Left lung (tissue), 10 donors: ENCODE data around the gene ARFIP1. TPM values are rescaled to one million over a fixed set of nuclear protein-coding genes. Genes with fewer than 3 reads are reported as not detected.

ENCODE experiments used
- ATAC-seq: fragments of 200-7000 bp; cut with Tn5 transposase; one replicate; pipeline ENCODE4 v1.9.1; 2020; ENCODE audit warnings: moderate library complexity
- DNase-seq, 4 donors: peaks; one replicate each; pipeline ENCODE4 v3.0.0-alpha.2; 2013 to 2020
- H3K27ac ChIP-seq, 2 donors: fragments of 200-600 bp; sonication (generic) in 1 of 2; one replicate each; pipeline versions ENCODE4 v1.5.0 to v1.8.0; 2020 to 2021
- H3K27me3 ChIP-seq, 2 donors: fragments of 200-600 bp; sonication (generic) in 1 of 2; one replicate each; pipeline versions ENCODE4 v1.5.0 to v1.8.0; 2020 to 2021
- H3K36me3 ChIP-seq, 2 donors: fragments of 200-600 bp; sonication (generic) in 1 of 2; one replicate each; pipeline versions ENCODE4 v1.5.0 to v1.8.0; 2020 to 2021
- H3K4me1 ChIP-seq, 2 donors: fragments of 200-600 bp; one replicate each; pipeline ENCODE4 v1.8.0; 2021
- H3K4me3 ChIP-seq, 2 donors: fragments of 200-600 bp; sonication (generic) in 1 of 2; one replicate each; pipeline versions ENCODE4 v1.5.0 to v1.8.0; 2020 to 2021; ENCODE audit warnings: mild to moderate bottlenecking in 1 of 2
- H3K9me3 ChIP-seq, 2 donors: fragments of 200-600 bp; sonication (generic) in 1 of 2; one replicate each; pipeline versions ENCODE4 v1.5.0 to v1.8.0; 2020 to 2021
- CTCF ChIP-seq, 2 donors: fragments of 200-600 bp; sonication (generic) in 1 of 2; IDR thresholded peaks; one replicate each; pipeline versions ENCODE4 v1.5.0 to v1.8.0; 2021; ENCODE audit warnings: antibody characterized with exemption in 2 of 2
- intact Hi-C, 2 donors: fragments of 100-400 bp; cut with DNase I; formaldehyde crosslinking; loops; one replicate each; pipeline versions ENCODE4 v1.11.2 to v1.14.2; 2022
- polyA plus RNA-seq, 6 donors: library from polyadenylated mRNA; unstranded; fragments of 120-200 nt; gene quantifications; one replicate each; pipeline ENCODE4 v1.2.1, GENCODE V29; 2013; ENCODE audit not compliant: insufficient read length in 6 of 6
- total RNA-seq, 2 donors: library from RNA; stranded (reverse); fragmentation: NEBNext Ultra II Directional; extraction: Animal tissue kit (Norgen Biotek cat#: 25700); gene quantifications; one replicate each; pipeline ENCODE4 v1.2.1, GENCODE V29; 2021
- donor health status: DM: no; HTN: yes; CAD: no.
- donor health status: DM: no; HTN: no; CAD: no.

Gene ARFIP1
- total and polyA plus RNA-seq, 8 donors: 34.7 to 48.9 (median 45.5) TPM

GRCh38 chr4:152939621-152940020, 159.9 kb downstream of the ARFIP1 start:
- no peak for TF ChIP-seq CTCF (IDR thresholded peaks at IDR 0.05)
- Histone ChIP-seq H3K36me3 (peaks cover 0 to 9% of the 10 kb centered on the region in 2 donors), H3K9me3 (no peaks in the 10 kb centered on the region), H3K4me3 (no peak overlapping the region), H3K27me3 (peaks cover 5 to 65% of the 10 kb centered on the region in 2 donors), H3K27ac (no peak overlapping the region), H3K4me1 (peaks cover 3 to 33% of the 10 kb centered on the region in 2 donors)
- intact Hi-C loops: no loop called here
- DNase-seq (no peak), ATAC-seq (no peak)

GRCh38 chr4:152940461-152940860, 160.7 kb downstream of the ARFIP1 start:
- no peak for ATAC-seq

GRCh38 chr4:152941411-152941810, 161.7 kb downstream of the ARFIP1 start:
- DNase-seq (no peak), ATAC-seq (no peak)
- no peaks in the 10 kb centered on the region for H3K9me3 ChIP-seq
- H3K36me3 ChIP-seq: peaks cover 0 to 9% of the 10 kb centered on the region in 2 donors
- no peak overlapping the region for H3K4me3 ChIP-seq
- no peak for TF ChIP-seq CTCF (IDR thresholded peaks at IDR 0.05)
- intact Hi-C loops: no loop called here
- peaks cover 0 to 47% of the 10 kb centered on the region in 2 donors for H3K27me3 ChIP-seq
- peaks cover 3 to 20% of the 10 kb centered on the region in 2 donors for H3K4me1 ChIP-seq
- no peak overlapping the region for H3K27ac ChIP-seq

More at GRCh38 chr4:152940461-152940860, 160.7 kb downstream of the ARFIP1 start:
- Histone ChIP-seq H3K36me3 (peaks cover 0 to 9% of the 10 kb centered on the region in 2 donors), H3K4me3 (no peak overlapping the region), H3K4me1 (peaks cover 3 to 30% of the 10 kb centered on the region in 2 donors), H3K27ac (no peak overlapping the region), H3K9me3 (no peaks in the 10 kb centered on the region), H3K27me3 (peaks cover 5 to 57% of the 10 kb centered on the region in 2 donors)
- TF ChIP-seq CTCF (IDR thresholded peaks at IDR 0.05): no peak
- DNase-seq: no peak
- intact Hi-C loops: no loop called here

GRCh38 chr4:152942346-152942745, 162.6 kb downstream of the ARFIP1 start:
- peaks cover 0 to 9% of the 10 kb centered on the region in 2 donors for H3K36me3 ChIP-seq
- ATAC-seq: no peak
- H3K9me3 ChIP-seq: no peaks in the 10 kb centered on the region
- H3K4me1 ChIP-seq: peaks cover 3 to 11% of the 10 kb centered on the region in 2 donors
- no peak for TF ChIP-seq CTCF (IDR thresholded peaks at IDR 0.05)
- no peak overlapping the region for H3K4me3 ChIP-seq
- intact Hi-C loops: no loop called here
- no peak overlapping the region for H3K27ac ChIP-seq
- no peak for DNase-seq
- peaks cover 0 to 38% of the 10 kb centered on the region in 2 donors for H3K27me3 ChIP-seq

GRCh38 chr4:152943672-152944071, 163.9 kb downstream of the ARFIP1 start:
- TF ChIP-seq CTCF (IDR thresholded peaks at IDR 0.05): no peak
- peaks cover under 1 to 3% of the 10 kb centered on the region in 2 donors for H3K4me1 ChIP-seq
- ATAC-seq: no peak
- intact Hi-C loops: no loop called here
- no peaks in the 10 kb centered on the region for H3K9me3 ChIP-seq
- H3K36me3 ChIP-seq: peaks cover 0 to 9% of the 10 kb centered on the region in 2 donors
- no peak for DNase-seq
- peaks cover 0 to 25% of the 10 kb centered on the region in 2 donors for H3K27me3 ChIP-seq
- H3K4me3 ChIP-seq: no peak overlapping the region
- no peak overlapping the region for H3K27ac ChIP-seq
